GM19452 (cell line): Measurements from ENCODE around the gene ANAPC10.
A peak's percentile ranks its signal among the peaks of the same experiment; 100 is the strongest.
"Not testable (repeated sequence)": the region's sequence is repeated elsewhere in the genome, so short reads cannot be mapped to it uniquely, and the experiment has no call there.

ENCODE experiments used
- ATAC-seq: cut with Tn5 transposase; IDR thresholded peaks from one replicate; pipeline ENCODE4 v1.9.1; 2021; ENCODE audit not compliant: unreplicated experiment

The ANAPC10 gene

GRCh38 chr4:145012841-145013240, 85.2 kb downstream of the ANAPC10 start:
- no peak for ATAC-seq

- no peak for ATAC-seq
These were observed 86.4 kb downstream of the ANAPC10 start for GRCh38 chr4:145011636-145012035.

GRCh38 chr4:145010315-145010714, 87.7 kb downstream of the ANAPC10 start:
- not testable (repeated sequence) for ATAC-seq

GRCh38 chr4:145003675-145004074, 94.3 kb downstream of the ANAPC10 start:
- ATAC-seq, result no peak

- ATAC-seq, result no peak
These were observed 96.4 kb downstream of the ANAPC10 start for GRCh38 chr4:145001635-145002034.

GRCh38 chr4:145000656-145001055, 97.3 kb downstream of the ANAPC10 start:
- ATAC-seq, result not testable (repeated sequence)

- ATAC-seq, result no peak
These were observed 108.7 kb downstream of the ANAPC10 start for GRCh38 chr4:144989306-144989705.

- no peak for ATAC-seq
These were observed 112.5 kb downstream of the ANAPC10 start for GRCh38 chr4:144985531-144985930.

- no peak for ATAC-seq
These were observed 113.0 kb downstream of the ANAPC10 start for GRCh38 chr4:144985014-144985413.

- ATAC-seq, result no peak
These were observed 113.8 kb downstream of the ANAPC10 start for GRCh38 chr4:144984241-144984640.

- ATAC-seq, result no peak
These were observed 122.3 kb downstream of the ANAPC10 start for GRCh38 chr4:144975718-144976117.

- ATAC-seq, result peak; percentile 59
These were observed 127.4 kb downstream of the ANAPC10 start for GRCh38 chr4:144970597-144970996.

GRCh38 chr4:144969821-144970220, 128.2 kb downstream of the ANAPC10 start:
- no peak for ATAC-seq

- ATAC-seq, result no peak
These were observed 129.4 kb downstream of the ANAPC10 start for GRCh38 chr4:144968606-144969005.

- ATAC-seq, result peak; percentile 75
These were observed 130.8 kb downstream of the ANAPC10 start for GRCh38 chr4:144967161-144967560.

- no peak for ATAC-seq
These were observed 135.7 kb downstream of the ANAPC10 start for GRCh38 chr4:144962300-144962699.

- no peak for ATAC-seq
These were observed 142.9 kb downstream of the ANAPC10 start for GRCh38 chr4:144955104-144955503.

- no peak for ATAC-seq
These were observed 143.8 kb downstream of the ANAPC10 start for GRCh38 chr4:144954230-144954629.

- ATAC-seq, result no peak
These were observed 149.6 kb downstream of the ANAPC10 start for GRCh38 chr4:144948421-144948820.

GRCh38 chr4:144948009-144948408, 150.0 kb downstream of the ANAPC10 start:
- no peak for ATAC-seq
